HEK293 (cell line): ENCODE data around the gene ANTKMT.

Source experiments
- CTCF ChIA-PET: fragments of 350-600 bp; formaldehyde crosslinking; extraction: SDS; loops from one replicate; lab custom pipeline; 2021; ENCODE audit warnings: antibody characterized with exemption; lab: Yijun Ruan, JAX
- POLR2A ChIA-PET: fragments of 300-600 bp; formaldehyde crosslinking; extraction: SDS; loops from one replicate; lab custom pipeline; 2020; ENCODE audit warnings: antibody characterized with exemption, inconsistent platforms; lab: Yijun Ruan, JAX
- H3K27ac ChIP-seq: fragments of 200-500 bp; sonication (Bioruptor generic); 2 replicates; pipeline ENCODE4 v1.5.1; 2014; ENCODE audit warnings: low read depth, low read length, control low read depth, inconsistent platforms; ENCODE audit errors: extremely low read depth
- H3K36me3 ChIP-seq, 2 experiments: fragments of 200-500 bp in 1 of 2; sonication (Bioruptor generic) in 1 of 2; 1 replicate in 1 of 2; 2 replicates in 1 of 2; pipeline ENCODE4 v1.5.1; 2014 to 2017; ENCODE audit warnings: inconsistent platforms in 2 of 2, low read length in 2 of 2; ENCODE audit not compliant: control insufficient read depth in 2 of 2, insufficient read depth in 1 of 2
- H3K4me1 ChIP-seq: fragments of 200-500 bp; sonication (Bioruptor generic); 2 replicates; pipeline ENCODE4 v1.5.1; 2014; ENCODE audit warnings: mild to moderate bottlenecking, low read length, inconsistent platforms; ENCODE audit not compliant: control insufficient read depth, insufficient read depth
- H3K4me3 ChIP-seq: 2 replicates; pipeline ENCODE4 v1.5.1; 2011; ENCODE audit warnings: low read depth, mild to moderate bottlenecking, control low read depth, low read length, moderate library complexity
- H3K9me3 ChIP-seq: fragments of 200-500 bp; sonication (Bioruptor generic); 2 replicates; pipeline ENCODE4 v1.5.1; 2014; ENCODE audit warnings: low read depth, low read length, inconsistent platforms; ENCODE audit not compliant: control insufficient read depth, insufficient read depth
- EGR2 ChIP-seq: fragments of 450-650 bp; formaldehyde crosslinking; IDR thresholded peaks from 2 replicates; pipeline ENCODE4 v1.5.1; 2016; ENCODE audit warnings: low read depth, missing biosample characterization, missing genetic modification characterization
- IKZF3 ChIP-seq: fragments of 450-650 bp; IDR thresholded peaks from 2 replicates; pipeline ENCODE4 v1.5.0; 2018; ENCODE audit warnings: missing biosample characterization, mild to moderate bottlenecking, missing genetic modification characterization, moderate library complexity
- KLF1 ChIP-seq: fragments of 450-650 bp; formaldehyde crosslinking; IDR thresholded peaks from 2 replicates; pipeline ENCODE4 v1.5.1; 2016; ENCODE audit warnings: missing biosample characterization, missing genetic modification characterization
- KLF10 ChIP-seq: fragments of 450-650 bp; IDR thresholded peaks from 2 replicates; pipeline ENCODE4 v1.5.1; 2018; ENCODE audit warnings: missing biosample characterization, mild to moderate bottlenecking, missing genetic modification characterization
- KLF16 ChIP-seq: fragments of 450-650 bp; formaldehyde crosslinking; IDR thresholded peaks from 2 replicates; pipeline ENCODE4 v1.5.1; 2017; ENCODE audit warnings: missing biosample characterization, missing genetic modification characterization
- KLF8 ChIP-seq: fragments of 450-650 bp; formaldehyde crosslinking; IDR thresholded peaks from 2 replicates; pipeline ENCODE4 v1.5.1; 2016; ENCODE audit warnings: missing biosample characterization, missing genetic modification characterization
- PATZ1 ChIP-seq: fragments of 450-650 bp; formaldehyde crosslinking; IDR thresholded peaks from 2 replicates; pipeline ENCODE4 v1.5.1; 2016; ENCODE audit warnings: missing biosample characterization, missing genetic modification characterization
- ZBTB48 ChIP-seq: fragments of 450-650 bp; formaldehyde crosslinking; IDR thresholded peaks from 2 replicates; pipeline ENCODE4 v1.5.1; 2016; ENCODE audit warnings: missing biosample characterization, missing genetic modification characterization
- ZBTB8A ChIP-seq: fragments of 450-650 bp; formaldehyde crosslinking; IDR thresholded peaks from 2 replicates; pipeline ENCODE4 v1.5.1; 2016; ENCODE audit warnings: missing biosample characterization, missing genetic modification characterization
- ZEB2 ChIP-seq: fragments of 450-650 bp; formaldehyde crosslinking; IDR thresholded peaks from 2 replicates; pipeline ENCODE4 v1.5.1; 2016; ENCODE audit warnings: missing biosample characterization, missing genetic modification characterization
- ZFP69B ChIP-seq: fragments of 450-650 bp; formaldehyde crosslinking; IDR thresholded peaks from 2 replicates; pipeline ENCODE4 v1.5.1; 2016; ENCODE audit warnings: missing biosample characterization, missing genetic modification characterization
- ZNF148 ChIP-seq: fragments of 450-650 bp; formaldehyde crosslinking; IDR thresholded peaks from 2 replicates; pipeline ENCODE4 v1.5.0; 2017; ENCODE audit warnings: missing biosample characterization, missing genetic modification characterization, borderline replicate concordance
- ZNF202 ChIP-seq: fragments of 450-650 bp; formaldehyde crosslinking; IDR thresholded peaks from 2 replicates; pipeline ENCODE4 v1.5.1; 2016; ENCODE audit warnings: missing biosample characterization, missing genetic modification characterization, borderline replicate concordance
- ZNF341 ChIP-seq: fragments of 450-650 bp; formaldehyde crosslinking; IDR thresholded peaks from 2 replicates; pipeline ENCODE4; 2016; ENCODE audit warnings: low read depth, missing biosample characterization, missing genetic modification characterization
- ZNF350 ChIP-seq: fragments of 450-650 bp; formaldehyde crosslinking; IDR thresholded peaks from 2 replicates; pipeline ENCODE4 v1.5.0; 2017; ENCODE audit warnings: missing biosample characterization, mild to moderate bottlenecking, missing genetic modification characterization
- ZNF398 ChIP-seq: fragments of 450-650 bp; formaldehyde crosslinking; IDR thresholded peaks from 2 replicates; pipeline ENCODE4 v1.5.1; 2017; ENCODE audit warnings: missing biosample characterization, missing genetic modification characterization
- ZNF426 ChIP-seq: fragments of 450-650 bp; formaldehyde crosslinking; IDR thresholded peaks from 2 replicates; pipeline ENCODE4 v1.5.1; 2017; ENCODE audit warnings: missing biosample characterization, missing genetic modification characterization, mild to moderate bottlenecking, inconsistent platforms, moderate library complexity
- ZNF433 ChIP-seq: fragments of 450-650 bp; formaldehyde crosslinking; IDR thresholded peaks from 2 replicates; pipeline ENCODE4 v1.5.1; 2016; ENCODE audit warnings: missing biosample characterization, missing genetic modification characterization, low read depth
- ZNF701 ChIP-seq: fragments of 450-650 bp; formaldehyde crosslinking; IDR thresholded peaks from 2 replicates; pipeline ENCODE4 v1.5.1; 2016; ENCODE audit warnings: missing biosample characterization, missing genetic modification characterization
- ZNF791 ChIP-seq: fragments of 450-650 bp; formaldehyde crosslinking; IDR thresholded peaks from 2 replicates; pipeline ENCODE4 v1.5.1; 2016; ENCODE audit warnings: missing biosample characterization, missing genetic modification characterization
- ZSCAN30 ChIP-seq: fragments of 450-650 bp; IDR thresholded peaks from 2 replicates; pipeline ENCODE4 v1.5.1; 2018; ENCODE audit warnings: missing biosample characterization, mild to moderate bottlenecking, missing genetic modification characterization, moderate library complexity

Gene ANTKMT

GRCh38 chr16:704552-705380, 16.2 kb upstream of the ANTKMT start (continued):
- 0 out of 2 replicates have a peak, but pooled peaks have one; percentile 26 for TF ChIP-seq ZEB2 (tag by site-specific recombination)
- no peak for TF ChIP-seq ZNF148
- peak; percentile 67 for TF ChIP-seq KLF1
- TF ChIP-seq KLF8 (tag by site-specific recombination): peak; percentile 29; the same call in 1 of the 2 replicates
- peak; percentile 37; the same call in 1 of the 2 replicates for TF ChIP-seq EGR2 (tag by site-specific recombination)
- peak; percentile 43 for TF ChIP-seq PATZ1

- POLR2A ChIA-PET: no interaction called here
- Histone ChIP-seq H3K9me3 (no peaks in the 10 kb centered on the region), H3K27ac (peak within 1 kb of the TSS; percentile 37; the same call in 1 of the 2 replicates)
- CTCF ChIA-PET: no interaction called here
- no peak for TF ChIP-seq ZSCAN30 (tag by site-specific recombination)
- no peak for TF ChIP-seq ZNF701 (tag by site-specific recombination)
- no peak for TF ChIP-seq ZNF433
- TF ChIP-seq IKZF3 (tag by site-specific recombination): no peak
- 0 out of 2 replicates have a peak, but pooled peaks have one; percentile 16 for TF ChIP-seq KLF10 (tag by site-specific recombination)
- no peak for TF ChIP-seq ZFP69B
- no peak for TF ChIP-seq ZBTB48 (tag by site-specific recombination)
- no peak for TF ChIP-seq ZNF350
- TF ChIP-seq ZNF202 (tag by site-specific recombination): no peak
- no peak for TF ChIP-seq KLF16 (tag by site-specific recombination)
- no peak for TF ChIP-seq ZNF426 (tag by site-specific recombination)
- peak; percentile 50 for TF ChIP-seq ZBTB8A (tag by site-specific recombination)
- no peak for TF ChIP-seq ZNF341
- TF ChIP-seq ZNF791 (tag by site-specific recombination): no peak
- 0 out of 2 replicates have a peak, but pooled peaks have one; percentile 37 for TF ChIP-seq ZNF398 (tag by site-specific recombination)
- TF ChIP-seq, all 188 proteins: peak for 3
- Histone ChIP-seq H3K36me3 (no peaks in the 10 kb centered on the region), H3K4me3 (peak within 1 kb of the TSS; percentile 25), H3K4me1 (peaks cover 5% of the 10 kb centered on the region)
Measured at GRCh38 chr16:705431-706188, 15.3 kb upstream of the ANTKMT start, which contains the start of gene FBXL16. FBXL16 (minus strand) TSS chr16:705801; CDS start chr16:697405, 8,396 bp downstream.
